CD4-positive, alpha-beta T cell treated with Interleukin-4 for 4 hours (primary cell): Measurements from ENCODE around the gene ADTRP.
"Not testable (repeated sequence)": the region's sequence is repeated elsewhere in the genome, so short reads cannot be mapped to it uniquely, and the experiment has no call there.

Source experiments
- DNase-seq: peaks from one replicate; pipeline ENCODE4 v3.0.0-alpha.2; 2020

ADTRP gene

GRCh38 chr6:11689847-11690246 lies 88.8 kb downstream of the ADTRP start:
- no peak for DNase-seq

DNA sequence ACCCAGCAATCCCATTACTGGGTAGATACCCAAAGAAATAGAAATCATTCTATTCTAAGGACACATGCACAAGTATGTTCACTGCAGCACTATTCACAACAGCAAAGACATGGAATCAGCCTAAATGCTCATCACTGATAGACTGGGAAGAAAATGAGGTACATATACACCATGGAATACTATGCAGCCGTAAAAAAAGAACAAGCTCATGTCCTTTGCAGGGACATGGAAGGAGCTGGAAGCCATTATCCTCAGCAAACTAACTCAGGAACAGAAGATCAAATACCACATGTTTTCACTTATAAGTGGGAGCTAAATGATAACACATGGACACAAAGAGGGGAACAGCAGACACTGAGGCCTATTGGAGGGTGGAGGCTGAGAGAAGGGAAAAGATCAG lies 89.2 kb downstream of the ADTRP start:
- not testable (repeated sequence) for DNase-seq

GRCh38 chr6:11688425-11688709 lies 90.2 kb downstream of the ADTRP start:
- no peak for DNase-seq

- DNase-seq, result no peak
Observed at GRCh38 chr6:11685481-11686093, 93.0 kb downstream of the ADTRP start.

DNA sequence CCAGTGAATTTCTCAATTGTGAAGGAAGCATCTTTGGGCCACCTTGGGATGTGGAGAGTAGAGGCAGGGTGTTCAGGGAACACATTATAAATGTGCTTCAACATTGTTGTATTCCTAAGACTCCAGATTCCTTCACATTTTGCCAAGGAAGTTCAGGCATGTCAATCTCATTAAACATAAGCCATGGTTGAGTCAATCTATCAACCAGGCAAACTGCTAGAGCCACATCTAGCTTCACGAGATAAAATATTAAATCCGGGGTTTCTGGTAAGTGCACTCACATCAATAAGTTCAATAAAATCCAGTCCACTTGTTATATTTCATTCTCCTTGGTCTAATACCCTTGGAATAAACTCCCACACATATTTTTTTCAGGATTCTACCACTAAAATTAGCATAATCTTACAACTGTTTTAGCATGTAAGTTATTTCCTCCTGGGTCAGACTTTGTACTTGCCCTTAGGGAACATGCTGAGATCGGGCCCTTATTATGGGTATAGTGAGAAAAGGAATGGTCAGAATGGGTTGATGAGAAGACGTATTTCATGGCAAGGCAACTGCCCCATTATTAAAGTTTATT lies 93.6 kb downstream of the ADTRP start:
- DNase-seq, result no peak

- DNase-seq, result no peak
Observed at GRCh38 chr6:11683871-11684270, 94.7 kb downstream of the ADTRP start.

DNA sequence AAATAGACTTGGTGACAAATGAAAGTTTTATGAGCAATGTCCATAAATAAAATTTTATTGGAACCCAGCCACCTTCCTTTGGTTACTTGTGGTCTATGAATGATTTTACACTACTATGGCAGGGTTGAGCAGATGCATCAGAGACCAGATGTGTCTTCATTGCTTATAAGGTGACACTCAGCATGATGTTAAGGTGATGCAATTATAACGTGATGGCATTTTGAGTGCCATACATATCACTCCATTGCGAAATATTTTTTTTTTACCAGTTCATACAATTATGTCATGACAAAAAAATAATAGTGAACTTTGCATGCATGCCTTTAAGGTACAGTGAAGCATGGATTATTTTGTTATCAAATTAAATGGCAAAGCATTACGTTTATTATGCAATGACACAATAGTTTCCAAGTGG lies 96.0 kb downstream of the ADTRP start:
- DNase-seq, result no peak

- no peak for DNase-seq
Observed at GRCh38 chr6:11681770-11682169, 96.8 kb downstream of the ADTRP start.

DNA sequence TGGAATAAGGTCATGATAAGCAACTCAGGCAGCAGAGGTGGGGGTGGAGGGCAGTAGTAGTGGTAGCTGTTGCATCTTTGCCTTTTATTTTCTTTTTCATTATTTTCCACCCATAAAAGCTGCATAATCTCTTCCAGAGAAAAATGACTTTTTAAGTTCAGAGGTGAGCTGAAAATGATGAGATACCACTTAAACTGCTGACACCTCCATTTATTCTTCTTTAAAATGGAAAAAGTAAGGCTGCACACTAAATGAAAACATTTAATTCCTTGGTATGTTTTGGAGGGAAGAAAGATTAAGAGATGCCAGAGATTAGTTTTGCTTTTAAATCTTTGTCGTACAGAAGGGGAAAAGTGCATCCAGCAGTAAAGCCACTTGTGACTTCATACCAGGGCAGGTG lies 97.2 kb downstream of the ADTRP start:
- DNase-seq, result no peak

GRCh38 chr6:11680479-11680878 lies 98.1 kb downstream of the ADTRP start:
- not testable (repeated sequence) for DNase-seq

- no peak for DNase-seq
Observed at GRCh38 chr6:11679099-11679498, 99.5 kb downstream of the ADTRP start.

GRCh38 chr6:11675601-11676000 lies 103.0 kb downstream of the ADTRP start:
- DNase-seq, result no peak

GRCh38 chr6:11672669-11673068 lies 105.9 kb downstream of the ADTRP start:
- no peak for DNase-seq

GRCh38 chr6:11672256-11672655 lies 106.3 kb downstream of the ADTRP start:
- no peak for DNase-seq

GRCh38 chr6:11669696-11670095 lies 108.9 kb downstream of the ADTRP start:
- no peak for DNase-seq

DNA sequence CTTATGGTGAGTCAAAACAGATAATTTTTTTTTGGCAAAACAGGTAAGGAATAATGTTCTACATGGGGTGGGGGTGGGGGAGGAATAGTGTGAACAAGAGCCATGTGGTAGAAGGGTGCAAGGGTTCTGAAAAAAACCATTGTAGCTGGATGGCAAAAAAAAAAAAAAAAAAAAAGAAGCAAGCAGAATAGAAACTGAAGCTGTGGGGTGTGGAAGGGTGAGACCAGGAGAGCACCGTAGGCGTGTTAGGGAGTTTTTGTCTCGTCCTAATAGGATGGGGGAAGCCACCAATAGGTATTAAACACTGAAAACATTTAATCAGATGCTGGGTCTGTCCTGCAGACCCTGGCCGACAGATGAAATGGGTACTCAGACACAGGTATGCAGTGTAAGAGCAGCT lies 110.1 kb downstream of the ADTRP start:
- DNase-seq, result no peak

DNA sequence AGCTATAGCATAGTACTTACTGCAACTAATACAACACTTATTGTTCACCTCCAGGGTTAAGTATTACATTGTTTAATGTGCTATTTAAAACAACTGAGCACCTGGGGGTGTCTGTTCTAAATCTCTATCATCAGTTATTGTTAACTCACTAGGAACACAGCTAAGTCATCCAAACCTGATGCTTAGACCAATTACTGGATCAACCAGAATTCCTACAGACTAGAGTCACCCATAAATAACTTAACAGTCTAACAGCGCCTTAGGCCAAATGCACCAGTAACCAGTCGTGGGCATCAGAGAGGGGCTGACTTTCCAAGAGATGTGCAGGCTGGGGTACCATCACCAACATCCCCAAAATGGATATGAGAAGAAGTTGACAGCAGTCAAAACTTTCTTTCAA lies 110.7 kb downstream of the ADTRP start:
- DNase-seq, result no peak

DNA sequence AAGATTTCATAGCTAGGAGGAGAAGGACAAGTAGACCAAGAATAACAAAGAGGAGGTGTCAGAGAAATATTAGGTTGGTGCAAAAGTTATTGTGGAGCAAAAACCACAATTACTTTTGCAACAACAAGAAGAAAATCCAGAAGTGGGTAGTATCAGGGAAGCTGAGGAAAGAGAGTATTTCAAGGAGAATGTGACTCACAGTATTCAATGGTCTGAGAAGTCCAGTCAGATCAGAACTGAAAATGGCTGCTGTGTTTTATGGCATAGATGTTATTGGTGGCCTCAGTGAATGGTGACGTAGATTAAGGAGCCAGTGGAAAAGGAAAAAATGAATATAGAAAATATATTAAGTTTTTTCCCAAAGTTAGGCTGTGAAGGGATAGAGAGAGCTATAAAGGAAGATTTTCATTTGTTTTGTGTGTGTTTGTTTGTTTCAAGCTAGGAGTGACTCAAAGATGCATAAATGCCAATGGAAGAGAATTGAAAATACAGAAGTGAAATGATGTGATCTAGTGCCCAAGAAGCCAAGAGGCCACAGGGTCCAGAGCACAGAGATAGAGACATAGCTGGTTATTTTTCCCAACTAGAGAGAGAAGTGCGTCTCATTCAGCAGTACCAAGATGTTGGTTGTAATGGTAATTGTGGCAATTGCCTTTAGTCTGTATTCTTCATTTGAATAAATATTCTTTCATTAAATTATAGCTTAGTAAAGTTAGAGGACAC lies 112.8 kb downstream of the ADTRP start:
- no peak for DNase-seq
